OCI-LY1 (cell line): Measurements from ENCODE around the gene CD81.

ENCODE experiments used
- CTCF ChIP-seq: fragments of 200-600 bp; sonication (generic), shearing (Covaris generic); IDR thresholded peaks from 2 replicates; pipeline ENCODE4 v1.5.1; 2017; ENCODE audit warnings: mild to moderate bottlenecking, antibody characterized with exemption, low read length, moderate library complexity, mixed read lengths
- EZH2 ChIP-seq: fragments of 200-600 bp; sonication (generic), shearing (Covaris generic); IDR thresholded peaks from 2 replicates; pipeline ENCODE4 v1.8.0; 2017; ENCODE audit warnings: borderline replicate concordance, mixed run types, mild to moderate bottlenecking, antibody characterized with exemption, low read length, moderate library complexity, mixed read lengths

- TF ChIP-seq CTCF, result no peak
- TF ChIP-seq EZH2, result no peak
These were observed 45.5 kb downstream of the CD81 start for GRCh38 chr11:2422461-2423156.
